PC-9 (cell line): ENCODE results near the gene DYNLT2B. TPM values are rescaled to one million over a fixed set of nuclear protein-coding genes. Genes with fewer than 3 reads are reported as not detected.

ENCODE experiments used
- BruUV-seq: library from RNA; stranded (reverse); fragments of 400-500 nt; replicated peaks from 2 replicates; lab custom pipeline; 2021; lab: Mats Ljungman, UMichigan
- CTCF ChIA-PET: fragments of 300-600 bp; sonication (Branson Sonifier 250); formaldehyde crosslinking; loops from one replicate; lab custom pipeline; 2022; ENCODE audit warnings: antibody characterized with exemption; lab: Charles Lee
- POLR2A ChIA-PET: fragments of 300-600 bp; sonication (Branson Sonifier 250); formaldehyde crosslinking; loops from one replicate; lab custom pipeline; 2022; ENCODE audit warnings: antibody characterized with exemption; ENCODE audit not compliant: unreplicated experiment; lab: Charles Lee
- DNase-seq, 2 experiments: peaks; one replicate each; pipeline versions ENCODE4 v3.0.0 to v3.0.0-alpha.2; 2015 to 2022; ENCODE audit warnings: mixed read lengths in 1 of 2
- H2AFZ ChIP-seq: fragments of 200-600 bp; sonication (generic); 2 replicates; pipeline ENCODE4 v1.8.1; 2017; ENCODE audit warnings: antibody characterized with exemption
- H3F3A ChIP-seq: fragments of 200-600 bp; sonication (generic); 2 replicates; pipeline ENCODE4 v1.8.1; 2017; ENCODE audit warnings: antibody characterized with exemption, mild to moderate bottlenecking, low read depth; ENCODE audit not compliant: insufficient read depth
- H3K27ac ChIP-seq: fragments of 200-600 bp; sonication (generic); 2 replicates; pipeline ENCODE4 v1.6.1; 2016; ENCODE audit warnings: mixed run types
- H3K27me3 ChIP-seq: fragments of 200-600 bp; sonication (generic); 2 replicates; pipeline ENCODE4 v1.6.1; 2016; ENCODE audit warnings: low read depth, mixed run types; ENCODE audit not compliant: insufficient read depth
- H3K36me3 ChIP-seq: fragments of 200-600 bp; sonication (generic); 2 replicates; pipeline ENCODE4 v1.6.1; 2016; ENCODE audit warnings: low read depth, mixed run types
- H3K4me1 ChIP-seq: fragments of 200-600 bp; sonication (generic); replicated peaks from 2 replicates; pipeline ENCODE4 v1.6.1; 2016; ENCODE audit warnings: mixed run types; ENCODE audit not compliant: insufficient read depth
- H3K4me2 ChIP-seq: fragments of 200-600 bp; sonication (generic); 2 replicates; pipeline ENCODE4 v1.6.1; 2017; ENCODE audit warnings: mixed run types
- H3K4me3 ChIP-seq: fragments of 200-600 bp; sonication (generic); 2 replicates; pipeline ENCODE4 v1.6.1; 2016; ENCODE audit warnings: mixed run types
- H3K79me2 ChIP-seq: fragments of 200-600 bp; sonication (generic); 2 replicates; pipeline ENCODE4 v1.6.1; 2017; ENCODE audit warnings: low read depth, mixed run types
- H3K9me2 ChIP-seq: fragments of 200-600 bp; sonication (generic); 2 replicates; pipeline ENCODE4 v1.8.1; 2017; ENCODE audit warnings: mild to moderate bottlenecking; ENCODE audit not compliant: insufficient read depth
- H3K9me3 ChIP-seq: fragments of 200-600 bp; sonication (generic); 2 replicates; pipeline ENCODE4 v1.8.1; 2016; ENCODE audit warnings: low read depth; ENCODE audit not compliant: insufficient read depth
- H4K20me1 ChIP-seq: fragments of 200-600 bp; sonication (generic); 2 replicates; pipeline ENCODE4 v1.8.1; 2017; ENCODE audit not compliant: insufficient read depth
- CTCF ChIP-seq: fragments of 200-600 bp; sonication (generic); conservative IDR thresholded peaks from 2 replicates; pipeline ENCODE4 v1.6.1; 2017; ENCODE audit warnings: mixed run types, antibody characterized with exemption, mild to moderate bottlenecking, moderate library complexity
- EZH2 ChIP-seq: fragments of 200-600 bp; sonication (generic); IDR thresholded peaks from 2 replicates; pipeline ENCODE4 v1.8.0; 2017; ENCODE audit warnings: antibody characterized with exemption, low read depth
- intact Hi-C: fragments of 100-400 bp; cut with micrococcal nuclease; formaldehyde crosslinking; loops from one replicate; pipeline ENCODE4 v1.10.0; 2022; ENCODE audit not compliant: unreplicated experiment
- total RNA-seq: library from RNA; stranded (reverse); gene quantifications from 2 replicates; pipeline ENCODE4 v1.2.3, GENCODE V29; 2021

DYNLT2B gene
- total RNA-seq, 1 experiment from 2014 or later = 5.3 TPM

GRCh38 chr3:196281962-196282361 is 36.1 kb downstream of the DYNLT2B start:
- Histone ChIP-seq H3K27ac (0 out of 2 replicates have a peak overlapping the region, but pooled peaks have one; percentile 14), H2AFZ (no peak overlapping the region), H3K9me2 (no peaks in the 10 kb centered on the region), H3F3A (peaks cover 40% of the 10 kb centered on the region), H3K27me3 (no peaks in the 10 kb centered on the region), H3K9me3 (no peaks in the 10 kb centered on the region), H3K4me3 (no peak overlapping the region), H3K4me2 (no peak overlapping the region), H3K79me2 (peaks cover 90% of the 10 kb centered on the region), H4K20me1 (no peaks in the 10 kb centered on the region), H3K36me3 (peaks cover 8% of the 10 kb centered on the region; the same call in 1 of the 2 replicates), H3K4me1 (peaks cover 44% of the 10 kb centered on the region)
- BruUV-seq = no TSS peak
- ChIA-PET CTCF (no interaction called here), POLR2A (no interaction called here)
- DNase-seq = no peak
- TF ChIP-seq EZH2 (no peak), CTCF (no peak)
- intact Hi-C loops = no loop called here

- Histone ChIP-seq H3F3A (peaks cover 35% of the 10 kb centered on the region), H3K36me3 (peaks cover 8% of the 10 kb centered on the region; the same call in 1 of the 2 replicates), H3K27ac (peak overlapping the region; percentile 14), H3K4me3 (no peak overlapping the region), H2AFZ (no peak overlapping the region), H3K4me1 (peaks cover 35% of the 10 kb centered on the region), H3K4me2 (no peak overlapping the region), H3K27me3 (no peaks in the 10 kb centered on the region), H3K9me2 (no peaks in the 10 kb centered on the region), H4K20me1 (no peaks in the 10 kb centered on the region), H3K9me3 (no peaks in the 10 kb centered on the region), H3K79me2 (peaks cover 87% of the 10 kb centered on the region)
- ChIA-PET POLR2A (no interaction called here), CTCF (interaction anchor here (0.6 kb wide), 1 partner anchor 201 kb away, joined by 3 read pairs; no protein-coding TSS in a partner anchor)
- no TSS peak for BruUV-seq
- intact Hi-C loops = no loop called here
- DNase-seq = no peak
- TF ChIP-seq CTCF (no peak), EZH2 (no peak)
These were observed 37.2 kb downstream of the DYNLT2B start for GRCh38 chr3:196280689-196281440.

- BruUV-seq = no TSS peak
- H3K36me3 ChIP-seq = peaks cover 11% of the 10 kb centered on the region; the same call in 1 of the 2 replicates
- no peak overlapping the region for H2AFZ ChIP-seq
- no peaks in the 10 kb centered on the region for H3K9me3 ChIP-seq
- no peak overlapping the region for H3K4me3 ChIP-seq
- intact Hi-C loops = no loop called here
- peaks cover 67% of the 10 kb centered on the region for H3K79me2 ChIP-seq
- ChIA-PET POLR2A (interaction anchor here (0.7 kb wide), 2 partner anchors 40 to 161 kb away, joined by 4 to 14 read pairs; no protein-coding TSS in a partner anchor), CTCF (no interaction called here)
- no peak for DNase-seq
- H3K9me2 ChIP-seq = no peaks in the 10 kb centered on the region
- peak overlapping the region; percentile 59 for H3K27ac ChIP-seq
- no peaks in the 10 kb centered on the region for H3K27me3 ChIP-seq
- H4K20me1 ChIP-seq = no peaks in the 10 kb centered on the region
- peaks cover 33% of the 10 kb centered on the region for H3K4me1 ChIP-seq
- TF ChIP-seq CTCF (no peak), EZH2 (no peak)
- H3F3A ChIP-seq = peaks cover 31% of the 10 kb centered on the region
- H3K4me2 ChIP-seq = peak overlapping the region; percentile 27
These were observed 42.9 kb downstream of the DYNLT2B start for GRCh38 chr3:196275126-196275525.
